HG03521 (cell line): ENCODE data around the gene CYP2U1.

ENCODE experiments used
- ATAC-seq: cut with Tn5 transposase; IDR thresholded peaks from one replicate; pipeline ENCODE4 v1.9.1; 2021; ENCODE audit warnings: mild to moderate bottlenecking, moderate library complexity; ENCODE audit not compliant: unreplicated experiment

Gene CYP2U1

DNA sequence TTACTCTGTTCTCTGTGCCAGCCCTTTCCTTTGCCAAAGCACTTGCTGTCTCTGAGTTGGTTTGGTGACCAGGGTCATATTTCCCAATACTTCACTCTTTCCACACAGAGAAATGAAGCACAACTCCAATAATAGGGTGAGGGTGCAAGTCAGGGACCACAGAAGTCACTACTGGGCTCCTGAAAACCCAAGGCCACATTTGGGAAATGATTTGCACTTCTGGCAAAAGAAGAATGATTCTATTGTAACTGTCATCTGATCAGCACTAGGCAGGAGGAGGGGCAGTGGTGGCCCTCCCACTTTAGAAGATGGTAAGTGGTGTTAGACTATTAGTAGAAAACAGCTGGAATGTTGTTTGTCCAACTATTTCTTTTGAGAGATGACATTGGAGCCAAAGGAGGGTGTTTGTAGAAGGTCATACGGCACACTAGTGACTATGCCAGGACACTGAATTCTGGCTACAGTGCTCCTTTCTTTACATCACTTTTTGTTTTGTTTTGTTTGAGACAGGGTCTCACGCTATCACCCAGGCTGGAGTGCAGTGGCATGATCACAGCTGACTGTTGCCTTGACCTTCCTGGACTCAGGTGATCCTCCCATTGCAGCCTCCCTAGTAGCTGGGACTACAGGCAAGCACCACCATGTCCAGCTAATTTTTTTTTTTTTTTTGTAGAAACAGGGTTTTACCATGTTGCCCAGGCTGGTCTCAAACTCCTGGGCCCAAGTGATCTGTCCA lies 47.5 kb downstream of the CYP2U1 start:
- no peak for ATAC-seq

DNA sequence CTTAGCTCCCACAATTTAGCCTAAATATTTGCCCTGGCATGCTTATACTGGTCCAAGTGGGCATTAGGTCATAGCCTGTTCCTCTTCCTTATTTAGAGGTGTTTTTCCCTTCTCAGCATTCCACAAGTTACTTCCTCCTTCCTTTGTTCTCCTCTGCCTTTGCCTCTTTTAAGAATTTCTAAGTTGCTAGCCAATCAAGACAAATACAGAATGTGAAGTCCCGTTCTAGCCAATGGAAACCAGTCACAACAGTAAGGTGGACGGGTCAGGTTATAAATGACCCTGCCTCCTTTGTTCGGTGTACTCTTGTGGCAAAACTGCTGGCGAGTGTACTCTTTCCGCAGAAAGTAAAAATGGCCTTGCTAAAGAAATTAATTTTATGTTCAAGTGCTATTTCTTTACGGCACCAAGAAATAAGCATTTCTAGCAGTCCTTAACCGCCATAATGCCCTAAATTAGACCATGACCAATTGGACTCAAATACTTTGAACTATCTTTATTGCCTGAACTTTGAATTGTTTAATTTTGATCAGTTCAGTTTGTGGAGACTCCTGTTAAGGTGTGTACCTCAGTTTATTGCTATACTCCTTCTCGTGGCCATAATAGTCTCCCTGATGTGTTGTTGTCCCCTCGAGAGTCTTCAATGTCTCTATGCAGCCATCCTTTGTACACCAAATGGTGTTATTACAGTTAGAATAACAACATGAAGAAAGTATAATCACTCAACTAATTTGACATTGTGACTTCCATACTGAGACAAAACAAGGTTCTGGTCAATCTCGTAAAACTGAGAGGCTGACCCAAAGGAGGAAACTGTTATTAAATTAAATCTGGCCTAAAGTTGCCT lies 56.8 kb downstream of the CYP2U1 start:
- no peak for ATAC-seq

DNA sequence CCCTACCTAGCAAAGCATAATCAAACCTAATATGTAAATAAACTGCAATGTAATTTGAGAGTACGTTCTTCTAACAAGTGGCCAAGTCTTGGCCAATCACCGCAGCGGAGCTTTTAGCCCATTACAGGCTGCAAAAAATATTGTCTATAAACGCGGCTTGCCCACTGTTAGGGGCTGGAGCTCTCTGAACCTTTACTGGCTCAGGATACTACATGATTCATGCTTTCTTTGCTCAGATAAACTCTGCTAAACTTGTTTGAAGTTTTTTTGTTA lies 57.4 kb downstream of the CYP2U1 start:
- no peak for ATAC-seq

DNA sequence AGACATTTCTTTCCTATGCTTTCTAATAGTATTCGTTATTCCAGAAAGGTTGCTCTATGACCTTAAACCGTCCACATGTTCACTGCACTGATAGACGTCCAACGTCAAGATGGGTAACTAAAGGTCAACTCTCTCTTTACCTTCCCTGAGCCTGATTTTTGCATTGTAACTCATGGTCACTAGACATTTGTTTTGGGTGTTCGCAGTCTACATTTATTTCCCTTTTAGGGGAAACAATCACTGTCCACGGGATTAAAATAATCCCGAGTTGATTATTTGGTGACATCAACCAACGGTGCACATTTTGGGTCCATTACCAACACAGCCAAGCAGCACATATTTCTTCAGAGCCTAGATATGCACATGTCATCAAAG lies 57.8 kb downstream of the CYP2U1 start:
- no peak for ATAC-seq

DNA sequence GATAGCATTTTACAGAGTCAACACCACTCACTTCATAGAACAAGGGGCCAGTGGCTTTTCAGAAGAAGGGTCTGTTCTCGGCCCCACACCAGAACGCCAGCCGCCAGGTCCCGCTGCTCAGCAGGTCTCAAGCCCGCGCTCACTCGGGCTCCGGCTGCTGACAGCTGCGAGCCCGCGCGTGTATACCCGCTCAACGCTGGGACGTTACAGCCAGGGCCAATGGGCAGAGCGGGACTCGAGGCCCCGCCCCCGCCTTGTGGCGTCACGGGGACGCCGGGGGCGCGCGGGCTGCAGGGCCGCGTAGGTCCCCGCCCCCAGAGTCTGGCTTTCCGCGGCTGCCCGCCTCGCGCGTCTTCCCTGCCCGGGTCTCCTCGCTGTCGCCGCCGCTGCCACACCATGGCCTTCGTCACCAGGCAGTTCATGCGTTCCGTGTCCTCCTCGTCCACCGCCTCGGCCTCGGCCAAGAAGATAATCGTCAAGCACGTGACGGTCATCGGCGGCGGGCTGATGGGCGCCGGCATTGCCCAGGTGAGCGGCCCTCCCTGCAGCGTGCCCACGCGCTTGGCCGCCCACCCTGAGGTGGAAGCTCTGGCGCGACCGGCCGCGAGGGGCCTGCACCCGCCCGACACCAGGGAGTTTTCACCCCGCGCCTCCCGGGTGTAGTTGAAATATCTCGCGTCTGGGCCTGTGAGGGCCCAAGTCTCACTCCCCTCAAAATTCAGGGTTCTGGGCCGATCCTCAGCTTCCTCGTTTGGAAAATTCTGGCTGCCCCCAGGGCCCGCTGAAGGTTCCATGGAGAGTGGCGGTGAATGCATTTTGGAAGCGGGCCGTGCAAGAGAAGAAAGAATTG lies 58.4 kb downstream of the CYP2U1 start, which contains the start of gene HADH:
Gene HADH (plus strand): TSS at position 353 of the 850 bp plus-strand sequence. CDS start 44 bp downstream, at position 397.
- ATAC-seq, result peak; percentile 99

DNA sequence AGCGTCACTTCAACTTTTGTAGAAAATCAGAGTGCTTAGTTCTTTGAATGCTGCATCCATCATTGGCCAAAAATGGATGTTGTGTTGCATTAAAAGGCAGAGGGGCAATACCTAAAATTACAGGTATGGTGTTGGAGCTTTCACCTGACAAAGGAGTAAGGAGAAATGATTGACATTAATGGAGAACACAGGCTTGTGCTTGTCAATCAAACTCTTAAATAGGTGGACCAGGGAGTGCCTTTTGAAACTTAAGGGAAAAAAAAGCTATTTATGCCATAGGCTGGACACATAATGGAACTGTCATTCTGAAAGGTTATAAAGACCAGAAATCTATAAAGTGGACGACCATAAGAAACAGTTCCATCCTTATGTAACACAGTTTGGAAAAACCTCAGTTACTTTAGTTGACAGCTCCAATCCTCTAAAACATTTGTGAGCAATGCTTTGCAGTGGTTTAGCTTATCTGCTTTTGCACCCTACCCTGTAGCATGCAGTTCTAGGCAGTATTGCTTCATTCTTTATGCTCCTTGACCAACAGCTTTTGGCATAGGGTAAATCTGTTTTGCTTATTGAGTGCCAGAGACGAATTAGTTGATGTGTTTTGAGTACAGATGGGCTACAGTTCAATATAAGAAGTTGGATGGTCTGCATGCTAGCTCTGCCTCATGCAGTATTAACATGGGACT lies 60.7 kb downstream of the CYP2U1 start:
- ATAC-seq, result no peak

DNA sequence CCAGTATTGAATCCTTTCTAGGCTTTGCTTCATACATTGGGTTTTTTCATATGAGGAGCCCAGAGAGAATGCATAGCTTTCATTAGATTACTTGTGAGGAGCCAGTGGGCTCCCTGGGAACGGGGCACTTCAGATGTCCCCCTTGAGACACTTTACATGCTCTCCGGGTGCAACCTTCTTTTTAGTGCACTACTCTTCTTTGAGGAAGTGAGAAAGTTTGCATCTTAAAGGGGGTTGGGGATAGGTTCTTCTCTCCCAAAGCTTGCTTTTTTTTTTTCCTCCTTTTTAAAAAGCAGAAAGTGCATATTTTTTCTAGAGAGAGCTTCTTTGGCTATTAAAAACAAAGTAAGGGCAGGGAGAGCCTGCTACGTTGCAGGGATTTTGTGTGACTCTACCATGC lies 62.6 kb downstream of the CYP2U1 start:
- ATAC-seq, result no peak

DNA sequence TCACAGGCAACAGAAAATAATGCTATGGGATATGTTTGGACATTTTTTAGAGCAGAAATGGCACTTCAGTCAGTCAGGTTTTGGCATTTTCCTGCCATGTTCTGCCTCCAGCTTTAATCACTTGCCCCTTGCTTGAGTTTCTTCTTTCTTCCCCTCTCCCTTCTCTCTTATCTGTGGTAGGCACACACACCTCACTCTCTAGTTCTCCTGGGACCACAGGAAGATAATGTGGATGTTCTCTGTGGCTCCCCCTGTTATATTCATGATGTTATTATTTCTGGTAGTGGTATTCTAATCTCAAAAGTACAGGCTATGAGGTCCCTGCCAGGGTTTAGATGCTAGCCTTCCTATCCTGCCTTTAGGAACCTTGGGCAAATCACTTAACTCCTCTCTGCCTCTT lies 63.5 kb downstream of the CYP2U1 start:
- no peak for ATAC-seq

DNA sequence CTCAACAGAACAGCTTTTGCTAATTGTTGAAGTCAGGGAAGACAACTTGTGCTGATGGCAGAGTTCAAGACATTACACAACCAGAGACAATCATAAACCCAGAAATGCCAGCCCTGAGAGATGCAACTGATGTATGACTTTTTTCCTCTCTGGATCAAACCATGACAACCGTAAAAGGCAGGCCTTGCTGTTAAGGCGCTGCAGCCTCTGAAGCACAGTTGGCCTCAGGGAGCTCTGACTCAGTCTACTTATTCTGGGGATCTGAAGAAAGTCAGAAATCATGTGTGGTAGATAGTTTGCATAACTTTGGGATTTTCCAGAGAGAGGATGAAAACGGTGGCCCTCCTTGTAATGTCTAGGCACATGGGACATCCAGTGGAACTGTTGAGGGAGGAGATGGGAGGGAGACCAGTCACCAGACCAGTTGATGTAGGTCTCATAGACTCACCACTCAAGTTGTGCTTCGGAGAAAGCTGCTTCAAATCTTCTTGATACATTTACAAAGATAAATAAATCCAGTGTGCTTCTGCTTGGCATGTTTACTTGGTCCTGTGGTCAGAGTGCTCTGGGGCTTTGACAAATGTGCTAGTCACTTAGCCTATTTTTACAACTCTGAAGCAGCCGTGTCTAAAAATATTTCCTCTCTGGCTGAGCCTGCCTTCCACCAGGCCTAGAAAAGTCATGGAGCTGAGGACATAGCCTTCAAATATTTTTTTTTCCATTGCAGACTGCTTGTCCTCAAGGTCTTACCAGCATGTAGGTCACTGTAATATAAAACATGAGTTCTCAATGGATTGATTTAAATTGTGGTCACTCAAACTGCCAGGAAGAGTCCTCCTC lies 65.8 kb downstream of the CYP2U1 start:
- ATAC-seq, result no peak

DNA sequence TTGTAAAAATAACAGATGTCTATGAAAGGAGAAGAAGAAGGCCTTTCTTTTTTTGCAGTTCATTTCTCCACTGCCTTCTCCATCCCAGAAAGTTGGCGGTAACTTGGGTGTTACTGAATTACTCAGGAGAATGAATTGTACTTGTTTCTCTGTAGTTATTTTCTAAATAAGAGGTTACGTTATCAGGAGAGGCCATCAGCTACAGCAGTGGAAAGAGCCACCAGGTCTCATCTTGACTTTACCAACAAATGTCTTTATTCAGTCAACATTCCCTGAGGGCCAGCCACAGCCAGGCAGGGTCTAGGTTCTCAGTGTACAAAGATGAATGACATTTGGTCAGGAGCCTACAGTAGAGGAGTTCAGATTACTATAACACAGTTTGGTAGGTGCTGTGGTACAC lies 66.4 kb downstream of the CYP2U1 start:
- no peak for ATAC-seq

DNA sequence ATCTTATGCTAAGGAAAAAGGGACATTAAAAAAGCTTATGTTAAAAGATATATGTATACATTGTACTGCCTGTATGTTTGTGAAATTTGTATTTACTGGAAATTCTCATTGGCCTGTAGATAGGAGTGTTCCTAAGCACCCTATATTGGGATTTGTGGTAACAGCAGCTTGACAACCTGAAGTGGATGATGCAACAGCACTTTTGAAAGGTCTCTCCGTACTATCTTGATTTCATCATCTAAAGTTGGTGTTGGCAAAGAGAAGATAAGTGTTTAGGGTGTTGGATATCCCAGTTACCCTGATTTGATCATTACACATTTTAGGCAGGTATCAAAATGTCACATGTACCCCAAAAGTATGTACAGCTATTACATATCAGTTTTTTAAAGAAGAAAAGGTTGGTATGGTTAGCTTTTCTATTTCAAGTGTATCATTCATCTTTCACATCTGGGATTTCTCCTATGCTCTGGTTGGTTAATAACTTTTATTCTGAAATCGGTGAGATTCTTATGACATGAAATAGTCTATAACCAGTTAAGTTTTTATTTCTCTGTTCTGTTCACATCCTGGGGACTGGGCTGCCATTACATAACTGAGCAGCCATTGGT lies 68.7 kb downstream of the CYP2U1 start:
- no peak for ATAC-seq

DNA sequence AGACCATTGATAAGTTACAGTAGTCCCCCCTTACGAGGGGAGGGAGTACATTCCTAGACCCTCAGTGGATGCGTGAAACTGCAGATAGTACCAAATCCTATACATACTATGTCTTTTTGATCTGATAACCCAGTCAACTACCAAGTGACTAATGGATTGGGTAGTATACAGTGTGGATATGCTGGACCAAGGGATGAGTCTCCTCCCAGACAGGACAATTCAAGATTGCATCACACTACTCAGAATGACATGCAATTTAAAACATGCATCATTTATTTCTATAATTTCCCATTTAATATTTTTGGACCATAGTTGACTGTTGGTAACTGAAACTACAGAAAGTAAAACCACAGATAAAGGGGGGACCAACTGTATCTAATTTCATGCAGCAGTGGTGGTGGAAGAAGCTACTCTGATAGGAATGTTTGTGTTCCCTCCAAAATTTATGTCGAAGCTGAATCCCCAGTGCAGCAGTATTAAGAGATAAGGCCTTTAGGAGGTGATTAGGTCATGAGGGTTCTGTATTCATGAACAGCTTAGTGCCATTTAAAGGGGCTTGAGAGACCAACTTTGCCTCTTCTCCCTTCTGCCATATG lies 70.3 kb downstream of the CYP2U1 start:
- no peak for ATAC-seq
